Esophagus squamous epithelium (tissue), 5 donors: ENCODE data around the gene HEXA. TPM values are rescaled to one million over a fixed set of nuclear protein-coding genes. Genes with fewer than 3 reads are reported as not detected.

Source experiments
- DNase-seq: peaks from one replicate; lab custom pipeline; 2025; lab: John Stamatoyannopoulos, UW
- H3K27ac ChIP-seq, 4 donors: fragments of 200-600 bp; sonication (generic); one replicate each; pipeline ENCODE4 v1.5.1; 2016 to 2019; ENCODE audit warnings: mild to moderate bottlenecking in 1 of 4
- H3K27me3 ChIP-seq, 4 donors: fragments of 200-600 bp; sonication (generic); 1 replicate in 3 of 4; 2 replicates in 1 of 4; pipeline versions ENCODE4 v1.5.1 to v1.6.0; 2017 to 2021; ENCODE audit warnings: antibody characterized with exemption in 1 of 4
- H3K36me3 ChIP-seq, 3 donors: fragments of 200-600 bp; sonication (generic); one replicate each; pipeline ENCODE4 v1.5.1; 2016 to 2019
- H3K4me1 ChIP-seq, 3 donors: fragments of 200-600 bp; sonication (generic); one replicate each; pipeline ENCODE4 v1.5.1; 2017 to 2019
- H3K4me3 ChIP-seq, 4 donors: fragments of 200-600 bp; sonication (generic); 1 replicate in 3 of 4; 2 replicates in 1 of 4; pipeline ENCODE4 v1.5.1; 2016 to 2019; ENCODE audit warnings: mild to moderate bottlenecking in 2 of 4, moderate library complexity in 1 of 4
- H3K9me3 ChIP-seq, 3 donors: fragments of 200-600 bp; sonication (generic); one replicate each; pipeline ENCODE4 v1.5.1; 2016 to 2019
- CTCF ChIP-seq, 6 experiments: fragments of 450-650 bp in 4 of 6; fragments of 200-600 bp in 2 of 6; sonication (generic) in 2 of 6; IDR thresholded peaks; one replicate each; pipeline ENCODE4 v1.5.1; 2016 to 2019; ENCODE audit warnings: antibody characterized with exemption in 6 of 6, mild to moderate bottlenecking in 4 of 6, moderate library complexity in 4 of 6
- POLR2A ChIP-seq, 4 donors: fragments of 450-650 bp; IDR thresholded peaks; one replicate each; pipeline ENCODE4 v1.6.1; 2017; ENCODE audit warnings: antibody characterized with exemption in 4 of 4, mild to moderate bottlenecking in 4 of 4, moderate library complexity in 3 of 4
- WGBS, 2 donors: methylation state at CpG; one replicate each; pipeline ENCODE4 v1.1.5; 2018; 5-methylcytosine and 5-hydroxymethylcytosine counted together
- intact Hi-C: fragments of 100-400 bp; cut with DNase I; formaldehyde crosslinking; loops from one replicate; pipeline ENCODE4 v1.15.0; 2022
- total RNA-seq, 4 donors: library from RNA; depleted of rRNA; stranded (reverse); fragments of >200 nt; gene quantifications; one replicate each; pipeline ENCODE4 v1.1.0, GENCODE V29; 2016
- donor health status: DM: yes; HTN: yes; CAD: no.

Gene HEXA
- total RNA-seq, 4 donors from 2014 or later = 12.8 to 51.1 (median 28.4) TPM

GRCh38 chr15:72354496-72354895 lies 21.3 kb downstream of the HEXA start:
- no peak for TF ChIP-seq CTCF (IDR thresholded peaks at IDR 0.05)
- no peak for TF ChIP-seq POLR2A (IDR thresholded peaks at IDR 0.05)
- intact Hi-C loops = no loop called here

GRCh38 chr15:72353266-72353665 lies 22.5 kb downstream of the HEXA start:
- H3K36me3 ChIP-seq = peaks cover 5 to 88% (median 37%) of the 10 kb centered on the region in 3 donors
- no peaks in the 10 kb centered on the region for H3K27me3 ChIP-seq
- intact Hi-C loops = no loop called here
- H3K4me3 ChIP-seq = no peak overlapping the region
- 87 to 91% methylated on average over 2 of the region's 2 CpGs for WGBS, 2 donors
- no peak for DNase-seq
- peaks cover 0 to 17% (median 6%) of the 10 kb centered on the region in 3 donors for H3K4me1 ChIP-seq
- no peak for TF ChIP-seq CTCF (IDR thresholded peaks at IDR 0.05)
- no peak for TF ChIP-seq POLR2A (IDR thresholded peaks at IDR 0.05)
- H3K9me3 ChIP-seq = no peaks in the 10 kb centered on the region
- no peak overlapping the region for H3K27ac ChIP-seq

More at GRCh38 chr15:72354496-72354895, 21.3 kb downstream of the HEXA start:
- no peaks in the 10 kb centered on the region for H3K27me3 ChIP-seq
- WGBS, 2 donors = 93 to 100% methylated on average over 1 of the region's 1 CpG
- no peaks in the 10 kb centered on the region for H3K9me3 ChIP-seq
- H3K4me1 ChIP-seq = peaks cover 0 to 29% (median 16%) of the 10 kb centered on the region in 3 donors
- DNase-seq = no peak
- peaks cover 5 to 76% (median 37%) of the 10 kb centered on the region in 3 donors for H3K36me3 ChIP-seq
- no peak overlapping the region for H3K4me3 ChIP-seq
- H3K27ac ChIP-seq = no peak overlapping the region

- Histone ChIP-seq H3K4me3 (no peak overlapping the region), H3K27ac (no peak overlapping the region), H3K4me1 (no peaks in the 10 kb centered on the region), H3K9me3 (no peaks in the 10 kb centered on the region), H3K27me3 (no peaks in the 10 kb centered on the region), H3K36me3 (peaks cover 0 to 85% (median 28%) of the 10 kb centered on the region in 3 donors)
- DNase-seq = no peak
- intact Hi-C loops = no loop called here
- 97 to 100% methylated on average over 2 to 3 of the region's 3 CpGs for WGBS, 2 donors
- TF ChIP-seq POLR2A (IDR thresholded peaks at IDR 0.05) (no peak), CTCF (IDR thresholded peaks at IDR 0.05) (no peak)
Observed at GRCh38 chr15:72345806-72346205, 30.0 kb downstream of the HEXA start.

- intact Hi-C loops = no loop called here
- Histone ChIP-seq H3K36me3 (peaks cover 0 to 79% (median 25%) of the 10 kb centered on the region in 3 donors), H3K9me3 (no peaks in the 10 kb centered on the region), H3K27ac (no peak overlapping the region), H3K27me3 (no peaks in the 10 kb centered on the region), H3K4me3 (no peak overlapping the region), H3K4me1 (peaks cover 0 to 1% (median 0%) of the 10 kb centered on the region in 3 donors)
- no peak for DNase-seq
- TF ChIP-seq POLR2A (IDR thresholded peaks at IDR 0.05) = no peak
- TF ChIP-seq CTCF (IDR thresholded peaks at IDR 0.05) = no peak
- 79 to 86% methylated on average over 6 of the region's 7 CpGs for WGBS, 2 donors
Observed at GRCh38 chr15:72345280-72345679, 30.5 kb downstream of the HEXA start.

GRCh38 chr15:72344602-72345001 lies 31.2 kb downstream of the HEXA start:
- peaks cover 0 to 73% (median 21%) of the 10 kb centered on the region in 3 donors for H3K36me3 ChIP-seq
- 100% methylated on average over 1 of the region's 1 CpG for WGBS, 2 donors
- H3K27me3 ChIP-seq = no peaks in the 10 kb centered on the region
- no peaks in the 10 kb centered on the region for H3K9me3 ChIP-seq
- TF ChIP-seq CTCF (IDR thresholded peaks at IDR 0.05) (no peak), POLR2A (IDR thresholded peaks at IDR 0.05) (no peak)
- no peak overlapping the region for H3K27ac ChIP-seq
- H3K4me3 ChIP-seq = no peak overlapping the region
- intact Hi-C loops = no loop called here
- peaks cover 0 to 6% (median 0%) of the 10 kb centered on the region in 3 donors for H3K4me1 ChIP-seq
- no peak for DNase-seq
